Esophagus muscularis mucosa (tissue), 4 donors: Measurements from ENCODE around the gene ACER3. TPM values are rescaled to one million over a fixed set of nuclear protein-coding genes. Genes with fewer than 3 reads are reported as not detected.
A peak's percentile ranks its signal among the peaks of the same experiment; 100 is the strongest.

ENCODE experiments used
- DNase-seq: peaks from one replicate; pipeline ENCODE4 v3.0.0-alpha.2; 2017; ENCODE audit errors: extremely low spot score
- H3K27ac ChIP-seq, 4 donors: fragments of 200-600 bp; sonication (generic); replicated peaks in 1 of 4; 1 replicate in 3 of 4; 2 replicates in 1 of 4; pipeline ENCODE4 v1.5.1; 2016 to 2019; ENCODE audit warnings: mild to moderate bottlenecking in 1 of 4
- H3K27me3 ChIP-seq, 4 donors: fragments of 200-600 bp; sonication (generic); one replicate each; pipeline versions ENCODE4 v1.5.1 to v1.6.0; 2016 to 2019
- H3K36me3 ChIP-seq, 4 donors: fragments of 200-600 bp; sonication (generic); one replicate each; pipeline ENCODE4 v1.5.1; 2016 to 2019
- H3K4me1 ChIP-seq, 4 donors: fragments of 200-600 bp; sonication (generic); one replicate each; pipeline ENCODE4 v1.5.1; 2016 to 2019
- H3K4me3 ChIP-seq, 4 donors: fragments of 200-600 bp; sonication (generic); 1 replicate in 2 of 4; 2 replicates in 2 of 4; pipeline ENCODE4 v1.5.1; 2016 to 2019; ENCODE audit warnings: mild to moderate bottlenecking in 4 of 4, moderate library complexity in 1 of 4
- H3K9me3 ChIP-seq, 4 donors: fragments of 200-600 bp; sonication (generic); 1 replicate in 3 of 4; 2 replicates in 1 of 4; pipeline ENCODE4 v1.5.1; 2016 to 2019
- EP300 ChIP-seq: sonication (generic); formaldehyde crosslinking; IDR thresholded peaks from one replicate; pipeline ENCODE4 v1.6.1; 2017; ENCODE audit warnings: antibody characterized with exemption
- POLR2A ChIP-seq: fragments of 450-650 bp; IDR thresholded peaks from one replicate; pipeline ENCODE4 v1.6.1; 2017; ENCODE audit warnings: antibody characterized with exemption, moderate library complexity, mild to moderate bottlenecking, low read depth
- POLR2AphosphoS5 ChIP-seq, 2 donors: sonication (generic); formaldehyde crosslinking; IDR thresholded peaks; one replicate each; pipeline ENCODE4 v1.6.1; 2017; ENCODE audit warnings: antibody characterized with exemption in 2 of 2
- WGBS: methylation state at CpG from one replicate; pipeline ENCODE4 v1.1.5; 2018; 5-methylcytosine and 5-hydroxymethylcytosine counted together
- intact Hi-C: fragments of 100-400 bp; cut with DNase I; formaldehyde crosslinking; loops from one replicate; pipeline ENCODE4 v1.15.1; 2023
- total RNA-seq, 4 donors: library from RNA; depleted of rRNA; stranded (reverse); fragments of >200 nt; gene quantifications; one replicate each; pipeline versions ENCODE4 v1.1.0 to v1.2.1, GENCODE V29; 2016
- TF ChIP-seq, protein P1 (sequence below), 3 experiments: fragments of 200-600 bp in 2 of 3; fragments of 450-650 bp in 1 of 3; sonication (generic) in 2 of 3; IDR thresholded peaks; one replicate each; pipeline ENCODE4 v1.5.1; 2017 to 2019; ENCODE audit warnings: antibody characterized with exemption in 3 of 3, mild to moderate bottlenecking in 2 of 3, moderate library complexity in 1 of 3

The ACER3 gene
- total RNA-seq, 4 donors from 2014 or later = 10.5 to 12.8 (median 11.2) TPM

DNA sequence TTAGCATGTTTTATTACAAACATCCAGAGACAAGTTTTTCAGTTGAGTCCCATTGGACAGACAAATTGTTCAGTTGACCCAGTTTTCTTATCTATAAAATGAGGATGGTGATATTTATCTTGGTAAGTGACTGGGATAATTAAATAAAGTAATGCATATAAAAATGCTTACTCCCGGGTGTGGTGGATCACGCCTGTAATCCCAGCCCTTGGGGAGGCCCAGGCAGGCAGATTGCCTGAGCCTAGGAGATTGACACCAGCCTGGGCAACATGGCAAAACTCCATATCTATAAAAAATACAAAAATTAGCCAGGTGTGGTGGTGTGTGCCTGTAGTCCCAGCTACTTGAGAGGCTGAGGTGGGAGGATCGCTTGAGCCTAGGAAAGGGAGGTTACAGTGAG lies 15.6 kb upstream of the ACER3 start:
- intact Hi-C loops = no loop called here

DNA sequence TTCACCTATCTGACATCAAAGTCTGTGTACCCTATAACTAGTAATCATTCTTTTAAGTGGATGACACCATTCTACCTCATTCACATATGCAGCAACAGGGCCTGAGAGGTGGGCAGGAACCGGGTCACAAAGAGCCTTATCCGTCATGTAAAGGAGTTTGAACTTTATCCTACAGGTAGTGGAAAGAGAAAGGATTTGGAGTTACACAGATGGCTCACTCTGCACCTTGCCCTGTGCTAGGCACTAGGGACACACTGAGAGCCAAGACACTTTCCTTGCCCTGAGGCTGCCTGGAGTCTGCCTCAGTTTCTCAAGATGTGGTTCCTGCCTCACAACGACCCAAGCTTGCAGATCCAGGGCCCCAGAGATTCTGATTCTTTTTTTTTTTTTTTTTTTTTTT lies 14.3 kb upstream of the ACER3 start:
- peaks cover 0 to 11% (median 0%) of the 10 kb centered on the region in 4 donors for H3K27me3 ChIP-seq
- H3K27ac ChIP-seq = no peak overlapping the region
- no peak for DNase-seq
- intact Hi-C loops = no loop called here
- 95% methylated on average over 3 of the region's 3 CpGs for WGBS
- H3K4me3 ChIP-seq = no peak overlapping the region
- no peak for TF ChIP-seq POLR2A
- TF ChIP-seq, protein P1, sequence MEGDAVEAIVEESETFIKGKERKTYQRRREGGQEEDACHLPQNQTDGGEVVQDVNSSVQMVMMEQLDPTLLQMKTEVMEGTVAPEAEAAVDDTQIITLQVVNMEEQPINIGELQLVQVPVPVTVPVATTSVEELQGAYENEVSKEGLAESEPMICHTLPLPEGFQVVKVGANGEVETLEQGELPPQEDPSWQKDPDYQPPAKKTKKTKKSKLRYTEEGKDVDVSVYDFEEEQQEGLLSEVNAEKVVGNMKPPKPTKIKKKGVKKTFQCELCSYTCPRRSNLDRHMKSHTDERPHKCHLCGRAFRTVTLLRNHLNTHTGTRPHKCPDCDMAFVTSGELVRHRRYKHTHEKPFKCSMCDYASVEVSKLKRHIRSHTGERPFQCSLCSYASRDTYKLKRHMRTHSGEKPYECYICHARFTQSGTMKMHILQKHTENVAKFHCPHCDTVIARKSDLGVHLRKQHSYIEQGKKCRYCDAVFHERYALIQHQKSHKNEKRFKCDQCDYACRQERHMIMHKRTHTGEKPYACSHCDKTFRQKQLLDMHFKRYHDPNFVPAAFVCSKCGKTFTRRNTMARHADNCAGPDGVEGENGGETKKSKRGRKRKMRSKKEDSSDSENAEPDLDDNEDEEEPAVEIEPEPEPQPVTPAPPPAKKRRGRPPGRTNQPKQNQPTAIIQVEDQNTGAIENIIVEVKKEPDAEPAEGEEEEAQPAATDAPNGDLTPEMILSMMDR (IDR thresholded peaks at IDR 0.05) = no peak
- no peak for TF ChIP-seq POLR2AphosphoS5 (IDR thresholded peaks at IDR 0.05)
- TF ChIP-seq EP300 = no peak
- peaks cover 3 to 22% (median 21%) of the 10 kb centered on the region in 4 donors for H3K4me1 ChIP-seq
- no peaks in the 10 kb centered on the region for H3K36me3 ChIP-seq
- H3K9me3 ChIP-seq = no peaks in the 10 kb centered on the region

More for the DNA sequence above, 15.6 kb upstream of the ACER3 start:
- Histone ChIP-seq H3K9me3 (no peaks in the 10 kb centered on the region), H3K27me3 (peaks cover 0 to 11% (median 0%) of the 10 kb centered on the region in 4 donors), H3K27ac (no peak overlapping the region), H3K4me3 (no peak overlapping the region), H3K4me1 (peaks cover 0 to 9% (median 8%) of the 10 kb centered on the region in 4 donors), H3K36me3 (no peaks in the 10 kb centered on the region)
- no peak for DNase-seq
- WGBS = 100% methylated on average over 3 of the region's 3 CpGs
- TF ChIP-seq, protein P1 (IDR thresholded peaks at IDR 0.05) = no peak
- TF ChIP-seq POLR2AphosphoS5 (IDR thresholded peaks at IDR 0.05) = no peak
- no peak for TF ChIP-seq EP300
- TF ChIP-seq POLR2A = no peak

DNA sequence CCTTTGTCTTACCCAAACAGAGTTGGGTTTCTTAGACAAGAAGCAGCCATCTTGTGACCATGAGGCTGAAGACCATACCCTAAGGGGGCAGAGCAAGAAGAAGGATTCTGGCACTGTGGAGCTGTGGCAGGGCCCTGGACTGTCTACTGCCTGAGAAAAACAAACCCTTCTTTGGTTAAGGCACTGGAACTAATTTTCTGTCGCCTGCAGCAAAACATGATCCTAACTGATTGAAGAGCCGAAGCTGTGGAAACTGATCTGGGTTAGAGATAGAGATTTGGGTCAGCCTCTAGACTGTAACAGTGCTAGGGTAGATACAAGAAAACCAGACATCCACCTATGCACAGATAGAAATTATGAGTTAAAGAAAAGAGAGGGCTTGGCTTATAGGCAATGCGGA lies 11.3 kb upstream of the ACER3 start:
- no peak overlapping the region for H3K4me3 ChIP-seq
- peaks cover 3 to 24% (median 22%) of the 10 kb centered on the region in 4 donors for H3K4me1 ChIP-seq
- H3K36me3 ChIP-seq = no peaks in the 10 kb centered on the region
- H3K9me3 ChIP-seq = no peaks in the 10 kb centered on the region
- 96% methylated on average over 3 of the region's 3 CpGs for WGBS
- DNase-seq = no peak
- no peak overlapping the region for H3K27ac ChIP-seq
- intact Hi-C loops = no loop called here
- TF ChIP-seq POLR2A (no peak), EP300 (no peak), POLR2AphosphoS5 (IDR thresholded peaks at IDR 0.05) (no peak)
- TF ChIP-seq, protein P1 (IDR thresholded peaks at IDR 0.05) = no peak
- no peaks in the 10 kb centered on the region for H3K27me3 ChIP-seq

DNA sequence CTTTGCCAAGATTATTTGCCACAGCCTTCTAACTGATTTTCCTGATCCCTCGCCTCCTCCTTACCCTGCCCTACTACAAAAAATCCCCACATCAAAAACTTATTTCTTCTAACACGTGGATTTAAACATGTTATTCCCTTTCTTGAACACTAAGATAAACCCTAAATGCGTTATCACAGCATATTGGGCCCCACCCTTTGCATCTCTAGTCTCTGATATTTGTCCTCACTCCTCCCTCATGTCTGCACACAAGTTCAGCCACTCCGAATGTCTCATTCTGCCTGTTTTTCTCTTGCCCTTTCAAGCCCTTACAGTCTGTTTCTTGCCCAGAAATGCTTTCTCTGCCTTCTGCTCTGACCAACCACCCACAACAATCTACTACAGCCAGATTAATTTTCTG lies 10.6 kb upstream of the ACER3 start:
- no peak overlapping the region for H3K27ac ChIP-seq
- WGBS = 81% methylated on average over 4 of the region's 4 CpGs
- DNase-seq = no peak
- no peak for TF ChIP-seq EP300
- TF ChIP-seq, protein P1 (IDR thresholded peaks at IDR 0.05) = no peak
- TF ChIP-seq POLR2AphosphoS5 (IDR thresholded peaks at IDR 0.05) = no peak
- no peak for TF ChIP-seq POLR2A
- H3K36me3 ChIP-seq = no peaks in the 10 kb centered on the region
- H3K4me3 ChIP-seq = no peak overlapping the region
- peaks cover 3 to 24% (median 22%) of the 10 kb centered on the region in 4 donors for H3K4me1 ChIP-seq
- intact Hi-C loops = no loop called here
- no peaks in the 10 kb centered on the region for H3K9me3 ChIP-seq
- no peaks in the 10 kb centered on the region for H3K27me3 ChIP-seq

DNA sequence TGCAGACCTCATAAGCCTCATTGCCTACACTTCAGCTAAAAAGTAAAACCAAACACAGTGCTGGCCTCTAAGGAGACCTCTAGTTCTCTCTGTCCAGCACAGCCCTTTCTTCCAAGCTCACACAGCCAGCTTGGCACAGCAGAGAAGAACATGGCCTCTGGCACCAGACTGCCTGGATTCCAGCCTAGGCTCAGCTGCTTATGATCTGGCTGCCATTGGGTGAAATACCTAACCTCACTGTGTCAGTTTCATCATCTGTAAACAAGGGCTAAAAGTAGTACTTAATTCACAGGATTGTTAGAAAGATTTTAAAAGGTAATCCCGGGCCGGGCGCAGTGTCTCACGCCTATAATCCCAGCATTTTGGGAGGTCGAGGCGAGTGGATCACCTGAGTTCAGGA lies 9.9 kb upstream of the ACER3 start:
- H3K36me3 ChIP-seq = no peaks in the 10 kb centered on the region
- peak overlapping the region in 3 of 4 donors; percentile 15 to 40 (median 34) for H3K27ac ChIP-seq
- DNase-seq = no peak
- H3K27me3 ChIP-seq = no peaks in the 10 kb centered on the region
- H3K4me3 ChIP-seq = no peak overlapping the region
- H3K9me3 ChIP-seq = no peaks in the 10 kb centered on the region
- peaks cover 3 to 24% (median 22%) of the 10 kb centered on the region in 4 donors for H3K4me1 ChIP-seq
- intact Hi-C loops = no loop called here
- 83% methylated on average over 6 of the region's 6 CpGs for WGBS
- peak; percentile 34 to 55 for TF ChIP-seq POLR2AphosphoS5 (IDR thresholded peaks at IDR 0.05)
- TF ChIP-seq, protein P1 (IDR thresholded peaks at IDR 0.05) = no peak
